HG03139 (cell line): ENCODE results near the gene LANCL1.

Experiments used
- ATAC-seq: cut with Tn5 transposase; IDR thresholded peaks from one replicate; pipeline ENCODE4 v1.9.1; 2021; ENCODE audit not compliant: unreplicated experiment

Gene LANCL1, protein sequence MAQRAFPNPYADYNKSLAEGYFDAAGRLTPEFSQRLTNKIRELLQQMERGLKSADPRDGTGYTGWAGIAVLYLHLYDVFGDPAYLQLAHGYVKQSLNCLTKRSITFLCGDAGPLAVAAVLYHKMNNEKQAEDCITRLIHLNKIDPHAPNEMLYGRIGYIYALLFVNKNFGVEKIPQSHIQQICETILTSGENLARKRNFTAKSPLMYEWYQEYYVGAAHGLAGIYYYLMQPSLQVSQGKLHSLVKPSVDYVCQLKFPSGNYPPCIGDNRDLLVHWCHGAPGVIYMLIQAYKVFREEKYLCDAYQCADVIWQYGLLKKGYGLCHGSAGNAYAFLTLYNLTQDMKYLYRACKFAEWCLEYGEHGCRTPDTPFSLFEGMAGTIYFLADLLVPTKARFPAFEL

DNA sequence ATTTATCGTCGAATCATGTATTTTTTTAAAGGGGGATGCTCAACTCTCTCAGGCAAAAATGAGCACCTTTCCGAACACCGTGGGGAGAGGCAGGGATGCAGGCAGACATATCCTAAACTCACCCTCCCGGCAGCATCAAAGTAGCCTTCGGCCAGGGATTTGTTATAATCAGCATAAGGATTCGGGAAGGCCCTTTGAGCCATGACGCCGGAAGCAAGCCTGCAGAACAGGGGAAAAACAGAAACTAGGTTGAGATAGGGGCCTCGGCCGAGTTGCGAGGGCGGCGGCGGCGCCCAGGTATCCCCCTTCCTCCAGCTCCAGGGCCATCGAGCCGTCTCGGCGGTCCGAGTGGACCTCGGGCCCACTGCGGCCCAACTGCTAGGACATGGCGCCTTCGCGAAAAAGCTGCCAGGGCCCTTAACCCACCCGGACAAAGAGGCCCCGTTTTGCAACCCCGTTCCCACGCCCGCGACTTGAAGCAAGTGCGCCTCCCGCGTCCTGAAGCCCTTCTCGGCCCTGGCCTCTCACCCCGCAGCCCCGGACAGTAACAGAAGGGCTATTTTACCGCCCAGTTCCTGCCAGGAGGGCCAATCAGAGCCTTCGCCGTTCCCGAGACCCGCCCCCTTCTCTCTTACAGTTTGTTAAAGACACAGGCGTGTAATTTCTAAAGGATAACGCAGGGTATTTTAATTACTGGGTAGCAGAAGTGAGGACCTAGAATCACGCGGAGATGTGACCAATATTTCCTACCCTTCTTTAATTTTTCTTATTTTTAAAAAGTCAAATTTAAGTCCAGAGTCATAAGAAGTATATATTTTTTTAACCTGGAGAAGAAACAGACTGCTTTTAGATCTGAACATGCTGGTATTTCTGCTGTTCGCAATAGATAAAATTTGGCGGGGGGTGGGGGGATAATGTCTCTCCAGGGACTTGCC lies at the start of gene LANCL1:
Gene LANCL1 (minus strand): TSS at position 566 of the 935 bp plus-strand sequence. CDS start 363 bp downstream, at position 203.
- ATAC-seq, result peak; percentile 100

DNA sequence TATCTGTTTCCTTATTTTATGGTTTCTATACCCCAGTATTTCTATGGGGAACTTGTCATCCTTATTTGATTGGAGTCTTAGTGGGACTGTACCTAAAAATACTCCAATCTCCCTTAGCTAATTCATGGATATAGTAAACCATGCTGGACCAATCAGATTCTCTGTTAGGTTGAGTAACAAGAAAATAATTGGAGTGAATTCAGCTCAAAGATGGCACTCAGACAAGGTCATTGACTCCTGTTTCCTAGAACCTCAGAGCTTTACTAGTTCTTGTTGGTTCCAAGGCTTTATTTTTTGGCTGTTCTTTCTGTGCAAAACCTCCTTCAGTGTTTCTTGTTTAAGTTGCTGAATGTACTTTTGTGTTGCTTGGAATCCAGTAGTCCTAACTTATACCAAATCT lies 48.0 kb upstream of the LANCL1 start:
- ATAC-seq, result no peak

DNA sequence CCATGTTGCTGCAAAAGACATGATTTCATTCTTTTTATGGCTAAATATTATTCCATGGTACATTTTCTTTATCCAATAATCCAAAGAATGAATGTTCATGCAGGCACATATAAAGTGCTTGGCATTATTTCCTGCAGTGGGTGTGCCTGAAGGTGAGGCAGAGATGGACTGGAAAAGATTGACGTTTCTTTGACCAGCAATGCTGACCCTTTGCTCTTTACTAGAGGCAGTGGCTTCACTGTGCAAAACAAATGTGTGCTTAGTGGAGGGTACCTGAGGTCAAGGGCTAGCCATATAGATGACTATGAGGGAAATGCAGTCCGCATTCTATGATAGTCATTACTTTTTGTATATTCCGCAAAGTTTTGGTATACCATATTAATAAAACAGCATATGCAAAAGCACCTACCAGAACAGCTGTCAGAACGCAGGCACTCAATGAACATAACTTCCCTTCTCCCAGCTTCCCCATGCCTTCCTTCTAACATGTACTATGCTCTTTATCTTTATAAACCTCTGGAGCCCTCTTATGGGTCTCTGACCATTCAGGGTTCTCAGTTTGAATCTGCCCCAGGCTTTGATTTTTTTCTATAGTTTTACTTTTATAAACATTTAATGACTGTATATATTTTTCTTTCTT lies 47.2 kb upstream of the LANCL1 start:
- ATAC-seq, result no peak

DNA sequence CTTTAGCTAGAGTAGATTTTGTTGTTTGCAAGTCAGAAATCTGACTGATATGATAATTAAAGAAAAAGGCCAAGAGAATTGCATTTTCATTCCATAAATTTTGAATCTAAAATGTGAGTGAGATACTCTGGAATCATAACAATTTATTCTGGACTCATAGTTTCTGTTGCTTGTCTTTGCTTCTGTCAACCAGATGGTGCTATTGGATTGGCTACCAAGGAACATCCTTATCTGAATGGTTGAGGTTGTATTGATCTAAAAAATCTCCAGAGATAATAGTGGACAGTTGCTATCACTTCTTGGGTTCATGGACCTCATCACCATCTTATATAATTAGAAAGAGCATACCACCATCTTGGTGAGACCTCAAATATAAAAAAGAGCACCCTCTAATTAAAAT lies 45.8 kb upstream of the LANCL1 start:
- no peak for ATAC-seq

DNA sequence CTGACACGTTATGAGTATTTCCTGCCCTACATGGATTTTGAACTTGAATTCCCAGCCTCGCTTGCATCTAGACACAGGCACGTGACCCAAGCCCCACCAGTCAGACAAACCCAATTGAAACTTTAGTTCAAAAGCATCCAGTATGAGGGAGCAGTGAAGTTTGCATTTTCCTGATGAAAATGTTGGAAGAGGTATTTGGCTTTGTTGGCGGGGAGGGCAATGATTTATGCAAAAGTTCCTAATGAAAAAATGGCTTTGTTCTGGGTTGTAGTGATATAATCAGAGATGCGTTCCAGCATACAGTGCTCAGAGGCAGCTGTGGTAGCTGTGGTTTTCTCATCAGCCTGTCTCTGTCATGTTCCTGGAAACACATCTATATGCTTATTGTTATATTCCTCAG lies 43.0 kb upstream of the LANCL1 start:
- ATAC-seq, result no peak

DNA sequence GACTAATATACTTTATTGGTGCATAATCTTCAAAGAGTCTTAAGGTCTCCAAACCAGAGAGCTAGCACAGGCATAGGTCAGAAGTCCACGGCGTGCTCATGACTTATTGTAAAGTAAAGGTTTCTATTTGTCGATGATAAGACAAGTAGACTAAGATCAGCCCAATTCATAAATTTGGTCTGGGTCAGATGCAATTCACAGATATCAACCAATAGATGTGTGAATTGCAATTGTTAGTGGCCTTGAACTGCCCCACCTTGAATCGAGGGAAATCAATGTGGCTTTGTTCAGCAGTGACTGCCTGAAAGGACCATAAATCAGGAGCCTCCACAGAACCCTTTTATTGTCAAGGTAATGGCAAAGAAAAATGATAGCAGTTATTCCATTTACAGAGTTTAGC lies 40.7 kb upstream of the LANCL1 start:
- no peak for ATAC-seq

DNA sequence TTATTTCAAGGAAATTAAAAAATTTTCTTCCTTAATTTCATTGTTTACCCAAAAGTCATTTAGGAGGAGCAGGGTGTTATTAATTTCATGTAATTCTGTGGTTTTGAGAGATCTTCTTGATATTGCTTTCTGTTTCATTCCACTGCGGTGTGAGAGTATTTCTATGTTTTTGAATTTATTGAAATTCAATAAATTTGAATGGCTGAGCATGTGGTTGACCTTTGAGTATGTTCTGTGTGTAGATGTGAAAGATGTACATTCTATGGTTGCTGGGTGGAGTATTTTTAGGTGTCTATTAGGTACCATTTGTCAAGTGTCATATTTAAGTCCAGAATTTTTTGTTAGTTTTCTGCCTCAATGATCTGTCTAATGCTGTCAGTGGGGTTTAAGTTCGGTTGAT lies 39.4 kb upstream of the LANCL1 start:
- ATAC-seq, result no peak

DNA sequence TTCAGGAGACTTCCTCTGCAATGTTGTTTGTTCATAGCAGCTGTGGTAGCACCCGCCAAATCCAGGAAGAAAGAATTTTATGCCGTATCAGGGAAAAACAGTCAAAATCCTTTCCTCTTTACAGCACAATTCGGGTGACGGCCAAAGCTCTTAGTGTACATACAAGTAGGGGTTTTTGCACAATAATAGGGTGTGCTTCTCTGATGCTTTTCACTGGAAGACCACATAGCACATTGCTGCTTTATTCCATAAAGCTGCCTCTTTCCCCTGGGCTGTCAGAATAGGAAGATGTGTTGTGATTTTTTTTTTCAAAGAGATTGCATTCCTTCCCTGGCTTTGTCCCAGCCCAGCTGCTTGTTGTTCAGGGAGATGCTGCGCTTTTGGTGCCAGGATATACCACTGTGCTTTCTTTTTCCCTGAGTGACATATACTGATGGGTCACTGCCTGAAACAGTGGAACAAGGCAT lies 27.2 kb upstream of the LANCL1 start:
- ATAC-seq, result no peak

DNA sequence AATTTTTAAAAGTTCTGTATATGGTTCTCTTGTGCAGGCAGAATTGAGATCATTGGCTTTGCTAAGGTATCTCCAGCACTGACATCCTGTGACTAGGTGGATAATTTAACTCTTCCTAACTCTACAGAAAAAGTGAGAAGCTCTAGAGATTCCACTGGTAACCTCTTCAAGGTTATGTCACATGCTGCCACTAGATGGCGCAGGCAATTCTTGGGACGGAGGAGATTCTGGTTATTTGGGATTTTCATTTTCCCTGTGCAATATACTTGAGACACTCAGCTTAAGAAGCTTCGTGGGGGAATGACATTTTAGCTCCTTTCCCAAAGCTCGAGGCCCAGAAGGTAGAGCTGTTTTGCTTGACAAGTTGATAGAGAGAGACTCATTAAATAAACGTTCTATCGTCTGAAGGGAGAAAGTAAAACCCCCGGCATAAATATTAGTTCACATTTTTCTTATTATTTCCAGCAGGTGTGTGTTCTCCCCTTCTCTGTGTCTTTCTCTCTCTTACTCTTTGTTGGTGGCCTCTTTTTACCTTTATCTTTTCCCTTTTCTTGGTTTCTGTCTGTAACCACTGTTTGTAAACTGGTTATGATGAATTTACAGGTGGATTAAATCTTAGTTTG lies 26.6 kb upstream of the LANCL1 start:
- peak; percentile 92 for ATAC-seq

DNA sequence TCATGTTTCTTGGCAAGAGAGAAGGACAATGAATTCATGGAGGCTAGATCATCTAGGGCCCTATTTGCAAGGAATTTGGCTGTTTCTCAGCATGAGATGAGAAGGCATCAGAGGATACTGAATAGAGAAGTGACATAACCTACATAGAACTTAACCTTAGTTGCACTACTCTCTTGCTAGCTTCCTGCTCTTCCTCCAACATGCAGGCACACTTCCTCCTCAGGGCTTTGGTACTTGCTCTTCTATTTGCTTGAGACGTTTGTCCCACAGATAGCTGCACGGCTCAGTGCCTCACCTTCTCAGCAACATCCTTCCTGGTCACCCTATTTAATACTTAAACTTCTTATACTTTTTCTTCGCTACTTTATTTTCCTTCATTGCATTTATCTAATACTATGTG lies 20.0 kb upstream of the LANCL1 start:
- peak; percentile 89 for ATAC-seq

DNA sequence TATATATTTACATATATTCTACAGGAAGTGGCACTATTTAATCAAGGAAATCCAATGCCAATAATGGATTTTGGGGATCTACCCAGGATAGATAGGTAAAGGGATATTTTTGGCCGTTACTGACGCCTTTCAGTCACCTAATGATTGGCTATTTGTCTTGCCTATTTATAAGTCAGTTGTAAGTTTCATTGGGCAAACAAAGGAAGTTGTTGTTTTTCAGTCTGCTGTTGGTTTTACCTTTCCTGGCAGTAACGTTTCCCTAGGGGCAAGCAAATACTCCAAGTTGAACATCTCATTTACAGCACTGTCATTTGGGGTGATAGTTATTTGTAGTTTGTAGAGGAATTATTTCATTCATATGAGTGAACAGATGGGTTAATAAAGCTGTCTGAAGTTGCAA lies 17.0 kb upstream of the LANCL1 start:
- ATAC-seq, result no peak

DNA sequence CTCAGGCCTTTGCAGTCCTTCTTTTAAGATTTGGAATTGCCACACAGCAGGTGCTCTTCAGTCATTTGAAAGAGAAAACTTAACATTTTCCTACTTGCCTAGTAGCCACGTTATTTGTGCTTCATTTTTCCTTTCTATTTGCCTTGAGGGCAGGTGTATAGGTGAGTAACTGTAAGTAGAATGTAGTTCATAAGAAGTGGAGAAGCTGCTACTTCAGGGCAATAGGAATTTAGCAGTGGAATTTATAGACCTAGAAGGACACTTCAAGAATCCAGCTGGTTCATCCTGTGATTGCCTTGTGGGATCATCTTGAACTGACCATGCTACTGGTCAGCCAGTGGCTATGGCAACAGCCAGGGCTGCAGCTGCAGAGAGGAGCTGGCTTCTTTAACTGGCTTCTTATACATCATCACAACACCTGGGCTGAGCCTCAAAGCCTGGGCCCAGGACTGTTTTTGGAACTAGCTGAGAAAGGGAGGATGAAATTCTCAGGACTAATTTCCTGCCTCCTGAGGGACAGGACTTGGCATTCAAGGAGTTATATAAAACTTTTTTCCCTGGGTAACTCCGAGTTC lies 5.1 kb upstream of the LANCL1 start:
- ATAC-seq, result no peak

DNA sequence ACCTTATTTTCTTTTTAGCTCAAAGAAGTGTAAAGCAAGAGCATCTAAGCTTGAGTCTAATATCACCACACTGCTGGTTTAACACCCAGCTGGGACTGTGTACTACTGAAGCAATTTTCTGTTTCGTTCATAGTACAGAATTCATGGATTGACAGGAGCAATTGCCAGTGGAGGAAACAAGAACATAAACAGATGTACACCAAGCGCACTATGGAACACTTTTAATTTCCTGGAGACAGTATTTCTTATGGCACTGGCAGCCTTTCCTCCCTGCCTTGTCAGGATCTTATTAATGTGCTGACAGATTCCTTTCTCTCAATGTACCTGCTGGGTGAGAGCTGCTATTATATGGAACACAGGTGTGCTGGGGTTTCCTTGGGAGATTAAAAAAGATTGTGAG lies 4.2 kb upstream of the LANCL1 start:
- ATAC-seq, result no peak

DNA sequence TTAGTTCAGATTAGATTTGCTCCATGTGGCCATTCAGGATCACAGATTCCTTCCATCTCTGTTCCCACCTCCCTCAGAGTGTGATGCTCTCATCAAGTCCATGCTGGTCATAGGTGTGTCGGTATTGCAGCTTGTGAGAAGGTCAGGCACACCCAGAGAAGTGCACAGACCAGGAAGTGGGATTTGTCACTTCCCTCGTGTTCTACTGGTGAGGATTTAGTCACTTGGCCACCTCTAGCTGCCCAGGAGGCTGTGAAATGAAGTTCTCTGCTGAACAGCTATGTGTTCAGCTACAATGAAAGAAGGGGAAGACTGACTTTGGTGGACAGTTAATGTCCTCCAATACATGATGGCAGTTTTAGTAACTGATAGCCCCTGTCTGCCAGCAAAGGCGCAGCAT lies 3.5 kb upstream of the LANCL1 start:
- ATAC-seq, result no peak

DNA sequence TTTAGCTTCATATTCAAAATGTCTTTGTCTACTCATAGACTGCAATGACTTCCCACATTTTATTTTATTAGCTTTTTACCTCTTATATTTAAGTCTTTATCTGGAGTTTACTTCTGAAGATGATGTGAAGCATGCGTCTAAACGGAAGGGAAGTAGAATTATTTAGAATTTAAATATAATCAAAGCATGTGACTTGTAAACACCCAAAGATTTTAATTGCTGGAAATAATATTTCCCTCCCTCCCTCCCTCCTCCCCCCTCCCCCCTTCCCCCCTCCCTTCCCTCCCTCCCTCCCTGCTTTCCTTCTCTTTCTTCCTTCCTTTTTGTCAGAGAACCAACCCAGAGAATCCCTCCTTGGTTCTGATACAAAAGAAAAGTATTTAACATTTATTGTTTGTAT lies 2.1 kb upstream of the LANCL1 start:
- ATAC-seq, result no peak

DNA sequence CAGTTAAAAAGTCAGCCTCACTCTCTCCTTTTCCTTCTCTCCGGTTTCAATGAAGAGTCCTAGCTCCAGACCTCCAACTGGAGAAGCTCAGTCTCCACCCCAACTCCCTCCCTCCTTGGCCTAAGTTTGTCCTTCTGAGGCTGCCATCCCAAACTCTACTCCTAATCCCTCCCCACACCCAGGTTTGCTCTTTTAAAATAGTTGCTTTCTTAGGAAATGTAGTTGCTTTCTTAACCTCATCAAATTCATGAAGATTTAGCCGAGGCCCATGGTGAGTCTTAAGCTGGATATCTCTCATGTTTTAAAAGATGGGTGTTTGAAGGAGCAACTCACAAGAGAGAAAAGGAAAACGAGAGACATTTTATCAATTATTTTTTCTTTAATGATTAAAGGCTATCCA lies 937 bp upstream of the LANCL1 start:
- no peak for ATAC-seq

DNA sequence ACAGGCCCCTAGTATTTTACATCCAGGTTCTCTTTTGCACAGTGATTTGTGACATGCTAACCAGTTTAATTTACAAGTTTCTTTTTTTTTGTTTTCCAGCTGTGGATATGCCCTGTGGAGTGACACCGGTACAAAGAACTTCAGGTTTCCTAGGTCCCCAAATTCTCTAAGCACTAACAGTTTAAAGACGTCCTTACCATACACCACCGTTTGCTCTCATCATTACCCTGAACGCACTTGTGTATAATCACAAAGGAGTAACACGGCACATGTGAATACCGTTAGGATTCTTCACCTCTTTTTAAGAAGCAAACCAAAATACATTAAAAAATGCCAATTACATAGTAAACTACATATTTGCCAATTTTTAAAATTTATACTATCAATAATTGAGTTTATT lies 853 bp downstream of the LANCL1 start:
- no peak for ATAC-seq

DNA sequence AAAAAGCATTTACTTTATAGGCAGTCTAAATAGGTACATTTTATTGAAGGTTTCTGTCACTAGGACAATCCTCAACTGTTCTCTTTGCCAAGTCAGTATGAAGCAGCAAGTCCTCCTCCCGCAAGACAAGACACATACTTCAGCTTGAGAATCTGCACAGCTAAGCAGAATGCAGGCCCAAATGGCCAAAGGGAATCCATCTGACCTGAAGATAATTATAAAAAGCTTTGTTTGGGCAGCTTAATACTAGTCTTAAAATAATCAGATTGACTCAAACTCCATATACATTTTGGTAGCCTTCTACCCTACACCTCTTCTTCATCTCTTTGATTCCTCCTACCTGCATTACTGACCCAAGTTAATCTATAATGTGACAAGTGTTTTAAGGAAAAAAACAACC lies 1.8 kb downstream of the LANCL1 start:
- no peak for ATAC-seq

DNA sequence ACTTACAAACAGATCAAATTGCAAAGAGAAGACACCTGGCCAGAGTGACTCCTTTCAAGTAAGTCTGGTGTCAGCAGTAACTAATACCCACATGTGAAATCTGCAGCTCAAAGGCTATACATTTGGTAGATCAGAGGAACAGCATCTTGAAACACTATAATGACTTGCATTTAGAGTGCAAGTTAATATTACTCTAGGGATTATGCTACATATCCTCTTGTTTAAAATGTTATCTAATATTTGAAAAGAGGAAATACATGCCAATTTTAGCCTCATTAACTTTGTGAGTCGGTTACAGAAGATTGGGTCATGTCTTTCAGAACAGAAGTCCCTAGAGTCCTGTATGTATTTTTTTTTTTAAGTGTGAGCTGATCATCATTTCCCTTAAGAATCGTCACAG lies 15.2 kb downstream of the LANCL1 start:
- peak; percentile 53 for ATAC-seq

DNA sequence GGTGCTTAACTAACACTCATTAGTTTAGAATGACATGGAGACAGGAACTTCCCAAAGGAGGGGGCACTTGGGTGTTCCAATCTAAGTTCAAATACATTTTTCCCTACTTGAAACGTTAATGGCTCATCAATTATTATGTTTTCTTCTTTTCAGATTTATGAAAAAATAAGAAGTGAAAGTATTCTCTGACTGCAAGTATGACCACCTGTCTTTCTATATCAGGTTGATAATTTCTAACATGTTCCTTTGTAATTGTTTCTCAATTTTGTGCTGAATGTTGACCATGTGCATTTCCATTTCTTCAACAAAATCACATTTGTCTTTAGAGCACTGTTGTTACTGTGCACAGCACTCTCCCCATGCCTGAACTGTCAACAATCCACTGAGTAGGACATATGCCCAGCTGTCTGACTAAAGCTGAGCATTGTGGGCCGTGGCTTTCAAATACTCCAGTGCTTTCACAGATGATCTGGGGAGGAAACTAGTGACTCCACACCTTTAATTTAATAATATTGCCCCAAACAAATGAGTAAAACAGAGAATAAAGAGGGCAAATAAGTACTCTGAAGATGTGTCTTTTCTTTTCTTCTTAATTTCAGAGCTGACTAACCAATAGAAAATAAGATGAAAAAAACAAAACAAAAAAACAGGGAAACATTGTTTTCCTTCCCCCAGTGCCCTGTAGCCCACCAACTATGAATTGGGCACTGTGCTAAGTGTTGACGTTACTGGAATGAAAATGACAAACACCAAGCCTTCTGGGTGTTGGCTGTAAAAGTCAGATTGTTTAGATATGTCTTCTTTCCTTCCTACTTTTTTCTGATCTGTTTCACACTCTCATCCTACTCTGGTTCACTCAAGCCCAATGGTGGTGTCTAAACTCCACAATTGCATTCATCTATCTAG lies 16.0 kb downstream of the LANCL1 start:
- ATAC-seq, result peak; percentile 43
